ENCODE results near the gene IL15RA. TPM values are rescaled to one million over a fixed set of nuclear protein-coding genes. Genes with fewer than 3 reads are reported as not detected.
A peak's percentile ranks its signal among the peaks of the same experiment; 100 is the strongest.

IL15RA gene
- total and polyA plus RNA-seq, 12 donors = 2.8 to 55.8 (median 10.0) TPM

- H3K4me1 ChIP-seq (replicated peaks in 1 of 2) = no peaks in the 10 kb centered on the region
- no peak for DNase-seq
- H3K9me3 ChIP-seq (replicated peaks in 1 of 3) = no peaks in the 10 kb centered on the region
- WGBS, 4 donors = 77 to 91% (median 82%) methylated on average over 4 of the region's 4 CpGs
- TF ChIP-seq POLR2A (IDR thresholded peaks at IDR 0.05) (no peak), CTCF (IDR thresholded peaks at IDR 0.05) (no peak)
- H3K27me3 ChIP-seq = no peaks in the 10 kb centered on the region
- H3K36me3 ChIP-seq (replicated peaks in 1 of 2) = no peaks in the 10 kb centered on the region
- H3K27ac ChIP-seq = no peak overlapping the region
- H3K4me3 ChIP-seq = no peak overlapping the region
- intact Hi-C loops (cut with DNase I) = loop anchor here in 1 of 2 donors (10.0 kb wide), 1 partner anchor 75 kb away; the partner anchor contains the start of gene RBM17
Measured at GRCh38 chr10:6009961-6010360, 32.6 kb upstream of the IL15RA start.

- Histone ChIP-seq H3K27me3 (no peaks in the 10 kb centered on the region), H3K9me3 (replicated peaks in 1 of 3) (no peaks in the 10 kb centered on the region), H3K4me3 (no peak overlapping the region), H3K4me1 (replicated peaks in 1 of 2) (no peaks in the 10 kb centered on the region), H3K27ac (no peak overlapping the region), H3K36me3 (replicated peaks in 1 of 2) (no peaks in the 10 kb centered on the region)
- WGBS, 4 donors = 29 to 52% (median 44%) methylated on average over 2 of the region's 2 CpGs
- TF ChIP-seq POLR2A (IDR thresholded peaks at IDR 0.05) (no peak), CTCF (IDR thresholded peaks at IDR 0.05) (no peak)
- no peak for DNase-seq
- intact Hi-C loops (cut with DNase I) = no loop called here
Measured at GRCh38 chr10:6009150-6009549, 31.8 kb upstream of the IL15RA start.

- H3K27ac ChIP-seq = peak overlapping the region in 1 of 5 donors; percentile 5
- intact Hi-C loops (cut with DNase I) = no loop called here
- 72 to 79% (median 76%) methylated on average over 5 of the region's 5 CpGs for WGBS, 4 donors
- no peak overlapping the region for H3K4me3 ChIP-seq
- no peaks in the 10 kb centered on the region for H3K4me1 ChIP-seq (replicated peaks in 1 of 2)
- no peak for DNase-seq
- H3K27me3 ChIP-seq = no peaks in the 10 kb centered on the region
- TF ChIP-seq CTCF (IDR thresholded peaks at IDR 0.05) (no peak), POLR2A (IDR thresholded peaks at IDR 0.05) (no peak)
- no peaks in the 10 kb centered on the region for H3K9me3 ChIP-seq (replicated peaks in 1 of 3)
- no peaks in the 10 kb centered on the region for H3K36me3 ChIP-seq (replicated peaks in 1 of 2)
Measured at GRCh38 chr10:6008497-6009142, 31.3 kb upstream of the IL15RA start.

GRCh38 chr10:6006991-6007390, 29.6 kb upstream of the IL15RA start:
- intact Hi-C loops (cut with DNase I) = no loop called here
- no peak overlapping the region for H3K27ac ChIP-seq
- 50 to 97% (median 93%) methylated on average over 1 of the region's 1 CpG for WGBS, 4 donors

More at GRCh38 chr10:6006991-6007390, 29.6 kb upstream of the IL15RA start:
- DNase-seq = no peak
- Histone ChIP-seq H3K4me1 (replicated peaks in 1 of 2) (no peaks in the 10 kb centered on the region), H3K4me3 (no peak overlapping the region), H3K9me3 (replicated peaks in 1 of 3) (no peaks in the 10 kb centered on the region), H3K36me3 (replicated peaks in 1 of 2) (no peaks in the 10 kb centered on the region), H3K27me3 (no peaks in the 10 kb centered on the region)
- no peak for TF ChIP-seq POLR2A (IDR thresholded peaks at IDR 0.05)
- TF ChIP-seq CTCF (IDR thresholded peaks at IDR 0.05) = no peak

Data from adrenal gland (tissue), 12 donors.